MM.1S (cell line): ENCODE results near the gene LINGO3.

Experiments used
- EZH2 ChIP-seq: fragments of 300-600 bp; sonication (generic); optimal IDR thresholded peaks from 2 replicates; pipeline ENCODE3; 2017; ENCODE audit warnings: low read depth, mild to moderate bottlenecking, antibody characterized with exemption, low read length, mixed read lengths
- TF ChIP-seq, protein P1 (sequence below): fragments of 300-600 bp; sonication (generic); IDR thresholded peaks from 2 replicates; pipeline ENCODE4 v1.5.1; 2016; ENCODE audit warnings: antibody characterized with exemption, low read length, mixed read lengths

DNA sequence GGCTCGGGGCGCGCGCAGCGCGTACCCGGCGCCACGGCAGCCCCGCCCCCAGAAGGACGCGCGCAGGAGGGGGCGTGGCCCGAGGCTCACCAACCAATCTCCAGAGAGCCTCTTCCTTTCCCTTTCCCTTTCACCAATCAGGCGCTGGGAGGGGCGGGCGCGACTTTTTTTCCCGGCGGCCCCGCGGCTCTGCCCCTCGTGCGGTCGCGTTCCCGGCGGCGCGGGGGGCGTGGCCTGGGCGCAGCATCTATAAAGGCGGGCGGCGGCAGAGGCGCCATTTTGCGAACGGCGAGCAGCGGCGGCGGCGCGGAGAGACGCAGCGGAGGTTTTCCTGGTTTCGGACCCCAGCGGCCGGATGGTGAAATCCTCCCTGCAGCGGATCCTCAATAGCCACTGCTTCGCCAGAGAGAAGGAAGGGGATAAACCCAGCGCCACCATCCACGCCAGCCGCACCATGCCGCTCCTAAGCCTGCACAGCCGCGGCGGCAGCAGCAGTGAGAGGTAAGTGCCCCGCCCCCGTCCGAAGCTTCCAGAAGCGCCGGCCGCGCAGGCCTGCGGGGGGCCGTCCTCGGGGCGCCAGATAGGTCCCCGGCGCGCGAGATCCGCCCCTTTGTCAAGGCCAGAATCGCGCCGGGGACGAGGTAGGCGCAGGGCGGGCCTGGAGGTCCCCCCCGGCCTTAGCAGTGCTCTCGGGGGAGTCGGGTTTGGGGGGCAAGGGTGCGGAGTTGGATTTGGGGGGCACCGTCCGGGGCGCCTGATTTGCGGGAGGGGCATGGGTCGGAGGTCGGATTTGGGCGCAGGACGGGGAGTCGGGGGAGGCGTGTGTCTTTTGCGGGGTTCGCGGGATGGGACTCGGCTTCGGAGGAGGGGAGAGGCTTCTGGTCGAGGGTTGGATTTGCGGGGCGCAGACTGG, 38.5 kb downstream of the LINGO3 start:
- TF ChIP-seq, protein P1, sequence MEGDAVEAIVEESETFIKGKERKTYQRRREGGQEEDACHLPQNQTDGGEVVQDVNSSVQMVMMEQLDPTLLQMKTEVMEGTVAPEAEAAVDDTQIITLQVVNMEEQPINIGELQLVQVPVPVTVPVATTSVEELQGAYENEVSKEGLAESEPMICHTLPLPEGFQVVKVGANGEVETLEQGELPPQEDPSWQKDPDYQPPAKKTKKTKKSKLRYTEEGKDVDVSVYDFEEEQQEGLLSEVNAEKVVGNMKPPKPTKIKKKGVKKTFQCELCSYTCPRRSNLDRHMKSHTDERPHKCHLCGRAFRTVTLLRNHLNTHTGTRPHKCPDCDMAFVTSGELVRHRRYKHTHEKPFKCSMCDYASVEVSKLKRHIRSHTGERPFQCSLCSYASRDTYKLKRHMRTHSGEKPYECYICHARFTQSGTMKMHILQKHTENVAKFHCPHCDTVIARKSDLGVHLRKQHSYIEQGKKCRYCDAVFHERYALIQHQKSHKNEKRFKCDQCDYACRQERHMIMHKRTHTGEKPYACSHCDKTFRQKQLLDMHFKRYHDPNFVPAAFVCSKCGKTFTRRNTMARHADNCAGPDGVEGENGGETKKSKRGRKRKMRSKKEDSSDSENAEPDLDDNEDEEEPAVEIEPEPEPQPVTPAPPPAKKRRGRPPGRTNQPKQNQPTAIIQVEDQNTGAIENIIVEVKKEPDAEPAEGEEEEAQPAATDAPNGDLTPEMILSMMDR = peak; percentile 25; the same call in 1 of the 2 replicates
- no peak for TF ChIP-seq EZH2
